ENCODE results near the gene SPATA12.
A peak's percentile ranks its signal among the peaks of the same experiment; 100 is the strongest.

SPATA12 gene

GRCh38 chr3:57060089-57060821 is at the start of gene SPATA12:
Gene SPATA12, plus strand, starts transcription at chr3:57060664. Its CDS starts 13,031 bp downstream, at chr3:57073695.
- TF ChIP-seq CTCF (IDR thresholded peaks at IDR 0.05; ENCODE audit: insufficient read depth, low read length, missing control alignments), result no peak
- H3K4me3 ChIP-seq (ENCODE audit: low read depth, low read length), result no peak within 1 kb of the TSS
- ChIA-PET POLR2A (interaction anchor here (0.6 kb wide), 1 partner anchor 65 kb away, joined by 4 read pairs; no protein-coding TSS in a partner anchor), CTCF (interaction anchor here (1.3 kb wide), 1 partner anchor 65 kb away, joined by 5 read pairs; no protein-coding TSS in a partner anchor)
- peak; percentile 9 for DNase-seq (ENCODE audit: low read depth, low spot score)

- TF ChIP-seq CTCF (IDR thresholded peaks at IDR 0.05; ENCODE audit: insufficient read depth, low read length, missing control alignments), result no peak
- POLR2A ChIA-PET, result no interaction called here
- no peak overlapping the region for H3K4me3 ChIP-seq (ENCODE audit: low read depth, low read length)
- no peak for DNase-seq (ENCODE audit: low read depth, low spot score)
- CTCF ChIA-PET, result interaction anchor here (1.5 kb wide), 1 partner anchor 15 kb away, joined by 6 read pairs; no protein-coding TSS in a partner anchor
Observed at GRCh38 chr3:57011022-57011421, 49.4 kb upstream of the SPATA12 start.

GRCh38 chr3:57012847-57013246 is 47.6 kb upstream of the SPATA12 start:
- CTCF ChIA-PET, result interaction anchor here (1.0 kb wide), 1 partner anchor 17 kb away, joined by 3 read pairs; no protein-coding TSS in a partner anchor
- H3K4me3 ChIP-seq (ENCODE audit: low read depth, low read length), result no peak overlapping the region
- no peak for DNase-seq (ENCODE audit: low read depth, low spot score)
- POLR2A ChIA-PET, result no interaction called here
- TF ChIP-seq CTCF (IDR thresholded peaks at IDR 0.05; ENCODE audit: insufficient read depth, low read length, missing control alignments), result no peak

GRCh38 chr3:57015350-57015729 is 45.1 kb upstream of the SPATA12 start:
- no peak for DNase-seq (ENCODE audit: low read depth, low spot score)
- TF ChIP-seq CTCF (IDR thresholded peaks at IDR 0.05; ENCODE audit: insufficient read depth, low read length, missing control alignments), result no peak
- H3K4me3 ChIP-seq (ENCODE audit: low read depth, low read length), result no peak overlapping the region
- CTCF ChIA-PET, result no interaction called here
- POLR2A ChIA-PET, result no interaction called here

- ChIA-PET POLR2A (no interaction called here), CTCF (interaction anchor here (2.2 to 2.9 kb wide), 3 partner anchors 8 to 27 kb away, joined by 9 to 12 read pairs (median 11); no protein-coding TSS in a partner anchor)
- no peak for TF ChIP-seq CTCF (IDR thresholded peaks at IDR 0.05; ENCODE audit: insufficient read depth, low read length, missing control alignments)
- H3K4me3 ChIP-seq (ENCODE audit: low read depth, low read length), result no peak overlapping the region
- DNase-seq (ENCODE audit: low read depth, low spot score), result no peak
Observed at GRCh38 chr3:57015912-57016311, 44.6 kb upstream of the SPATA12 start.

- no peak for TF ChIP-seq CTCF (IDR thresholded peaks at IDR 0.05; ENCODE audit: insufficient read depth, low read length, missing control alignments)
- ChIA-PET CTCF (interaction anchor here (2.2 to 2.9 kb wide), 3 partner anchors 9 to 29 kb away, joined by 9 to 12 read pairs (median 11); no protein-coding TSS in a partner anchor), POLR2A (no interaction called here)
- DNase-seq (ENCODE audit: low read depth, low spot score), result no peak
- no peak overlapping the region for H3K4me3 ChIP-seq (ENCODE audit: low read depth, low read length)
Observed at GRCh38 chr3:57017459-57017845, 43.0 kb upstream of the SPATA12 start.
